Uterus (tissue), 2 donors: ENCODE results near the gene IL37.

Source experiments
- POLR2A ChIP-seq, 2 donors: fragments of 450-650 bp; IDR thresholded peaks; one replicate each; pipeline ENCODE4 v1.6.1; 2016; ENCODE audit warnings: antibody characterized with exemption in 2 of 2, mild to moderate bottlenecking in 1 of 2, moderate library complexity in 1 of 2
- TF ChIP-seq, protein P1 (sequence below), 4 experiments: fragments of 200-600 bp in 2 of 4; fragments of 450-650 bp in 2 of 4; sonication (generic) in 2 of 4; IDR thresholded peaks; one replicate each; pipeline ENCODE4 v1.5.1; 2016 to 2019; ENCODE audit warnings: antibody characterized with exemption in 4 of 4, mild to moderate bottlenecking in 2 of 4, moderate library complexity in 1 of 4

DNA sequence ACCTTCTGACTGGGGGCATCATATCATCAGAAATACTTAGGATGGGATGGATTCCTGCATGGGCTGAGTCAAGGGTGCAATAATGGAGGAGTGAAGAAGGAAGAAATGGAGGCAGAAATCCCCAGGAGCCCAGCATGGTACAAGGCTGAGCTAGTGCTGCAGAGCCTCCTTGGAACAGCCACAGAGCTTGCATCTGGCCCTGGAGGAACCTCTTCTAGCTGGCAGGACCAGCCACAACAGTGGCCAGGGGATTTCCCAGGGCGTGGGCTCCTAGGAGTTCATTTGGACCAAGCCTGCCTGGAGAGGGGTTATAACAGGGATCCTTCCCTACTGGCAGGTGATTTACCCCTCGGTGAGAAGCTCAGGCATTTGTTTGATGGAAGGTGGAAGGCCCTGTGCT is 4.7 kb upstream of the IL37 start:
- TF ChIP-seq, protein P1, sequence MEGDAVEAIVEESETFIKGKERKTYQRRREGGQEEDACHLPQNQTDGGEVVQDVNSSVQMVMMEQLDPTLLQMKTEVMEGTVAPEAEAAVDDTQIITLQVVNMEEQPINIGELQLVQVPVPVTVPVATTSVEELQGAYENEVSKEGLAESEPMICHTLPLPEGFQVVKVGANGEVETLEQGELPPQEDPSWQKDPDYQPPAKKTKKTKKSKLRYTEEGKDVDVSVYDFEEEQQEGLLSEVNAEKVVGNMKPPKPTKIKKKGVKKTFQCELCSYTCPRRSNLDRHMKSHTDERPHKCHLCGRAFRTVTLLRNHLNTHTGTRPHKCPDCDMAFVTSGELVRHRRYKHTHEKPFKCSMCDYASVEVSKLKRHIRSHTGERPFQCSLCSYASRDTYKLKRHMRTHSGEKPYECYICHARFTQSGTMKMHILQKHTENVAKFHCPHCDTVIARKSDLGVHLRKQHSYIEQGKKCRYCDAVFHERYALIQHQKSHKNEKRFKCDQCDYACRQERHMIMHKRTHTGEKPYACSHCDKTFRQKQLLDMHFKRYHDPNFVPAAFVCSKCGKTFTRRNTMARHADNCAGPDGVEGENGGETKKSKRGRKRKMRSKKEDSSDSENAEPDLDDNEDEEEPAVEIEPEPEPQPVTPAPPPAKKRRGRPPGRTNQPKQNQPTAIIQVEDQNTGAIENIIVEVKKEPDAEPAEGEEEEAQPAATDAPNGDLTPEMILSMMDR (IDR thresholded peaks at IDR 0.05), result no peak
- no peak for TF ChIP-seq POLR2A (IDR thresholded peaks at IDR 0.05)
